GM12801 (cell line): ENCODE measurements around the gene PLA2G2F.

Experiments
- CTCF ChIP-seq: IDR thresholded peaks from one replicate; pipeline ENCODE4 v1.5.1; 2011; ENCODE audit warnings: control low read depth; ENCODE audit not compliant: insufficient read length; ENCODE audit errors: extremely low read depth

Gene PLA2G2F

DNA sequence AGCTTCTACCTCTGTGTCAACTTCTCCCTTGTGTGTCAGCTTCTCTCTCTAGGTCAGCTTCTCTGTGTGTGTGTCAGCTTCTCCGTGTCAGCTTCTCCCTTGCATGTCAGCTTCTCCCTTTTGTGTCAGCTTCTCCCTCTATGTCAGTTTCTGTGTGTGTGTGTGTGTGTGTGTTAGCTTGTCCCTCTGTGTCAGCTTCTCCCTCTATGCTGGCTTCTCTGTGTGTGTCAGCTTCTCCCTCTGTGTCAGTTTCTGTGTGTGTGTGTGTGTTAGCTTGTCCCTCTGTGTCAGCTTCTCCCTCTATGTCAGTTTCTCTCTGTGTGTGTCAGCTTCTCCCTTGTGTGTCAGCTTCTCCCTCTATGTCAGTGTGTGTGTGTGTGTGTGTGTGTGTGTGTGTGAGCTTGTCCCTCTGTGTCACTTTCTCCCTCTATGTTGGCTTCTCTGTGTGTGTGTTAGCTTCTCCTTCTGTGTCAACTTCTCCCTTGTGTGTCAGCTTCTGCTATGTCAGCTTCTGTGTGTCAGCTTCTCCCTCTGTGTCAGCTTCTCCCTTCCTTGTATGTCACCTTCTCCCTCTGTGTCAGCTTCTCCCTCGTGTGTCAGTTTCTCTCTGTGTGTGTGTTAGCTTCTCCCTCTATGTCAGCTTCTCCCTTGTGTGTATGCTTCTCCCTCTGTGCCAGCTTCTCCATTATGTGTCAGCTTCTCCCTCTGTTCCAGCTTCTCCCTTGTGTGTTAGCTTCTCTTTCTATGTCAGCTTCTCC, 40.4 kb downstream of the PLA2G2F start:
- TF ChIP-seq CTCF: no peak

DNA sequence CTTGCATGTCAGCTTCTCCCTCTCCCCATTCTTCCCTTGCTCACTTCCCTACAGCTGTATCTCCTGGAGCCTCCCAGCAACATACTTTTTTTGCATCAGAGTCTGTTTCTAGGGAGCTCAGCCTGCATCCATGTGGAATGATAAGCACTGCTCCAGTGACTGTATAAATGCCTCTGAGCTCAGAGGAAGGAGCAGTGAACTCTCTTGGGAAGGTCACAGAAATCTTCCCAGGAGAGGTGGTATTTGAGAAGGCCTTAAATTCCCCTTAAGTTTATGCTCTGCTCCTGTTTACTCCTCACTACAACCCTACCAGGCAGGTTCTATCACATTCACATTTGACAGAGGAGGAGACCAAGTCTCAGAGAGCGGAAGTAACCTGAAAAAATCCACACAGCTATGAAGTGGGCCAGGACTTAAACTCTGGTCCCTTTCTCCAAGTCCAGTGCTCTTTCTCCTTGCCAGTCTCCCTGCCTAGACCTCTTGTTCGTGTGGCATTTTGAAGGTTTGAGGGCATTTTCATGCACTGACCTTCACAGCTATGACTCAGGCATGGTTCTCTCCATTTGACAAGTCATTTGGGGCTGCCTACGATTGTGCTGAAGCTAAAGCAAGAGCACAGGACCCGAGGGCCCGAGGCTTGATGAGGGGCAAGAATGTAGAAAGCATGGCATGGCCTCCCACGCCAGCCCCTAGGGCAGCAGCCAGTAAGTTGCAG, 41.2 kb downstream of the PLA2G2F start:
- TF ChIP-seq CTCF: no peak

- TF ChIP-seq CTCF: no peak
Observed at GRCh38 chr1:20180844-20181207, 41.7 kb downstream of the PLA2G2F start.

DNA sequence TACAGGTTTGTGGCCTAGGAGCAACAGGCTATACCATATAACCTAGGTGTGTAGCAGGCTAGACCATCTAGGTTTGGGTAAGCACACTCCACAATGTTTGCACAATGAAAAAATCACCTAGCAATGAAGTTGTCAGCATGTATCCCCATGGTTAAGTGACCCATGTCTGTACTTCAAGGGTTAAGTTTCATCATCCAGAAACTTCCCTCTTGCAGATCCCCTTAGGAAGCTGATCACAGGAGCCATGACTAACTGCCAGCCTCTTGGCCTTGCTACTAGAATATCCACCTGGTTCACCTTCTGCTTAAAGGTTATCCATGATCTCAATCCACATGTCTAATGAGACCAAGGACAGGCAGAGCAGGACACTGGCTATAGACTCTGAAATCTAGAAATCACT, 43.3 kb downstream of the PLA2G2F start:
- no peak for TF ChIP-seq CTCF

GRCh38 chr1:20183035-20183434, 43.9 kb downstream of the PLA2G2F start:
- TF ChIP-seq CTCF: no peak

DNA sequence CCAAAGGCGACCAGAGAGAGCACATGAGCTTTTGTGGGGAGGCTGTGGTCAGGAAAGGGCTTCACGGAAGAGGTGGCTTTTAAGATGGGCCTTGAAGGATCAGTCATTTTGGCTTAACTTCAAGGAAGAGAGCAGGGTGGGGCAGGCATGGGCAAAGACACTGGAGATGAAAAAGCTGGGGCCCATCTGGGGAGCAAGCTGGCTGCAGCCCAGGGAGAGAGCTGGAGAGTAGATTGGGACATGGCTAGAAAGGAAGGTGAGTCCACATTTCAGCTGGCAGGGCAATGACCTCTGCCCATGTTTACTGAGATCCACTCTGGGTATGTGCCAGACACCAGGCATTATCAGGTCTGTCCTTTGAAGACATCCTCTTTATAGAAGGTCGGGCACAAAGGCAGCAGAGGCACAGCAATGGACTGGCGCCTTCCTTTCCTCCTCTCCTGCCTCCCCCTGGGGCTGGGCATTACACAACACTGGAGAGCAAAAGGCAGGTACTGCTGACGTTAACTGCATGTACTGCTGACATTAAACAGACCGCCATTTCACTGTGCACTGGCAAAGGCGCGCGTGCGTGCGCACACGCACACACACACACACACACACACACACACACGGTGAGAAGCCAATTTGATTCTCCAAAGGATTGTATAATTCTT, 44.6 kb downstream of the PLA2G2F start:
- no peak for TF ChIP-seq CTCF

GRCh38 chr1:20184481-20184900, 45.4 kb downstream of the PLA2G2F start:
- no peak for TF ChIP-seq CTCF
